K562 (cell line): ENCODE results near the gene PMEPA1. TPM values are rescaled to one million over a fixed set of nuclear protein-coding genes. Genes with fewer than 3 reads are reported as not detected.

Experiments
- ATAC-seq: fragments of 200-7000 bp; cut with Tn5 transposase; 3 replicates; pipeline ENCODE4 v1.9.1; 2020; ENCODE audit warnings: moderate library complexity
- BruUV-seq: library from RNA; stranded (reverse); fragments of 400-500 nt; replicated peaks from 2 replicates; lab custom pipeline; 2021; lab: Mats Ljungman, UMichigan
- CTCF ChIA-PET: fragments of 300-600 bp; formaldehyde crosslinking; extraction: SDS; loops from one replicate; lab custom pipeline; 2021; ENCODE audit warnings: low intra/inter-chr PET ratio; lab: Yijun Ruan, JAX
- POLR2A ChIA-PET: fragments of 300-600, 350-650 bp; sonication (Branson Sonifier 250); formaldehyde crosslinking; extraction: SDS; loops from one replicate; lab custom pipeline; 2021; ENCODE audit warnings: antibody characterized with exemption, inconsistent platforms; lab: Yijun Ruan, JAX
- DNase-seq, 4 experiments: peaks; one replicate each; pipeline versions ENCODE4 v3.0.0 to v3.0.0-alpha.2; 2011 to 2018; ENCODE audit warnings: low spot score in 3 of 4, mixed read lengths in 3 of 4; ENCODE audit errors: extremely low read depth in 1 of 4
- FAIRE-seq: peaks from 2 replicates; lab custom pipeline; 2011; peaks lifted over from hg19 to GRCh38; lab: Jason Lieb, UNC
- H2AFZ ChIP-seq: 2 replicates; pipeline ENCODE4 v1.6.0; 2011; ENCODE audit warnings: low read depth, low read length, control low read depth, inconsistent platforms
- H3K27ac ChIP-seq: fragments of 200-600 bp; 3 replicates; pipeline ENCODE4 v1.8.0; 2011; ENCODE audit warnings: low read depth, mild to moderate bottlenecking, control low read depth, inconsistent platforms, low read length, moderate library complexity, mixed read lengths; ENCODE audit errors: extremely low read depth
- H3K27me3 ChIP-seq, 2 experiments: fragments of 300-600 bp in 1 of 2; 2 replicates in 1 of 2; 3 replicates in 1 of 2; pipeline versions ENCODE4 v1.6.0 to v1.8.0; 2011; ENCODE audit warnings: inconsistent platforms in 2 of 2, low read length in 2 of 2, mild to moderate bottlenecking in 1 of 2, mixed read lengths in 1 of 2, moderate library complexity in 1 of 2; ENCODE audit not compliant: control insufficient read depth in 2 of 2, insufficient read depth in 2 of 2
- H3K36me3 ChIP-seq: fragments of 300-600 bp; 3 replicates; pipeline ENCODE4 v1.8.0; 2011; ENCODE audit warnings: mild to moderate bottlenecking, low read length, inconsistent platforms; ENCODE audit not compliant: control insufficient read depth, insufficient read depth
- H3K4me1 ChIP-seq, 2 experiments: fragments of 200-600 bp in 1 of 2; replicated peaks in 1 of 2; 2 replicates in 1 of 2; 3 replicates in 1 of 2; pipeline versions ENCODE4 v1.5.1 to v1.8.0; 2011; ENCODE audit warnings: inconsistent platforms in 2 of 2, low read length in 2 of 2, mild to moderate bottlenecking in 1 of 2, mixed read lengths in 1 of 2, moderate library complexity in 1 of 2; ENCODE audit not compliant: control insufficient read depth in 2 of 2, insufficient read depth in 2 of 2
- H3K4me2 ChIP-seq: 2 replicates; pipeline ENCODE4 v1.6.1; 2011; ENCODE audit warnings: low read length, control low read depth, inconsistent platforms, mixed read lengths; ENCODE audit not compliant: insufficient read depth
- H3K4me3 ChIP-seq: fragments of 200-600 bp; sonication (generic), shearing (Covaris generic); 2 replicates; pipeline ENCODE4 v1.5.1; 2016; ENCODE audit warnings: control low read depth, inconsistent platforms
- H3K79me2 ChIP-seq: fragments of 200-600 bp; 3 replicates; pipeline ENCODE4 v1.8.0; 2011; ENCODE audit warnings: low read length, inconsistent platforms; ENCODE audit not compliant: control insufficient read depth, insufficient read depth
- H3K9ac ChIP-seq, 2 experiments: 2 replicates each; pipeline versions ENCODE4 v1.6.0 to v1.6.1; 2011; ENCODE audit warnings: low read depth in 2 of 2, low read length in 2 of 2, control low read depth in 1 of 2, inconsistent platforms in 1 of 2, mild to moderate bottlenecking in 1 of 2, mixed read lengths in 1 of 2; ENCODE audit not compliant: insufficient read depth in 1 of 2
- H3K9me1 ChIP-seq: one replicate; pipeline ENCODE4 v1.6.0; 2011; ENCODE audit warnings: inconsistent platforms, mild to moderate bottlenecking, low read length, moderate library complexity; ENCODE audit not compliant: control insufficient read depth, insufficient read depth
- H3K9me3 ChIP-seq: replicated peaks from 2 replicates; pipeline ENCODE4 v1.5.1; 2011; ENCODE audit warnings: low read depth, low read length, inconsistent platforms; ENCODE audit not compliant: control insufficient read depth, insufficient read depth
- H4K20me1 ChIP-seq: replicated peaks from 2 replicates; pipeline ENCODE4 v1.6.1; 2011; ENCODE audit warnings: low read length, inconsistent platforms, mixed read lengths; ENCODE audit not compliant: control insufficient read depth, insufficient read depth
- BRCA1 ChIP-seq, 2 experiments: fragments of 450-650 bp in 1 of 2; sonication (generic) in 1 of 2; formaldehyde crosslinking in 1 of 2; IDR thresholded peaks; 2 replicates each; pipeline versions ENCODE4 v1.5.0 to v1.6.1; 2017 to 2020; ENCODE audit warnings: mild to moderate bottlenecking in 1 of 2, missing genetic modification reagents in 1 of 2
- CREB1 ChIP-seq, 2 experiments: sonication (generic) in 1 of 2; formaldehyde crosslinking in 1 of 2; IDR thresholded peaks; 2 replicates each; pipeline versions ENCODE4 v1.6.1 to v1.8.0; 2012 to 2022; ENCODE audit warnings: inconsistent platforms in 1 of 2, mild to moderate bottlenecking in 1 of 2, missing genetic modification reagents in 1 of 2, moderate library complexity in 1 of 2
- FIP1L1 ChIP-seq: fragments of 200-400 bp; formaldehyde crosslinking; IDR thresholded peaks from 2 replicates; pipeline ENCODE4 v1.6.1; 2018; ENCODE audit warnings: mild to moderate bottlenecking, low read depth, low read length; ENCODE audit not compliant: poor library complexity, severe bottlenecking
- SMAD4 ChIP-seq: fragments of 250-450 bp; sonication (Bioruptor Pico); conservative IDR thresholded peaks from 2 replicates; pipeline ENCODE4 v1.8.0; 2021; ENCODE audit warnings: inconsistent platforms, mild to moderate bottlenecking, moderate library complexity
- ZNF140 ChIP-seq: fragments of 250-450 bp; sonication (Bioruptor Pico); IDR thresholded peaks from 2 replicates; pipeline ENCODE4 v1.8.0; 2021; ENCODE audit warnings: moderate library complexity, mild to moderate bottlenecking, inconsistent platforms
- WGBS: fragments of 100-300 bp; shearing (Covaris generic); methylation state at CpG from one replicate; pipeline ENCODE4 v1.1.6; 2016; ENCODE audit warnings: low coverage, mixed read lengths; ENCODE audit not compliant: insufficient coverage; ENCODE audit errors: missing lambda C conversion rate; 5-methylcytosine and 5-hydroxymethylcytosine counted together
- in situ Hi-C: fragments of 300-500 bp; cut with MboI; formaldehyde crosslinking; loops from 4 replicates; pipeline ENCODE4 v1.15.0; 2018; ENCODE audit warnings: inconsistent platforms, mixed read lengths
- intact Hi-C: fragments of 100-400 bp; cut with micrococcal nuclease; formaldehyde crosslinking; loops from 2 replicates; pipeline ENCODE4 v1.14.2; 2022
- polyA plus RNA-seq, 8 experiments: library from polyadenylated mRNA; depleted of rRNA in 4 of 8; stranded (reverse) in 5 of 8; unstranded in 3 of 8; fragments of >200 nt; fragmentation: Nextera tagmentation in 2 of 8; fragmentation: Illumina TruSeq in 1 of 8; extraction: Ambion mirVana in 2 of 8; extraction: Trizol in 1 of 8; gene quantifications; 2 replicates each; pipeline versions ENCODE4 v1.2.1 to v1.2.3, GENCODE V29; 2011 to 2014; ENCODE audit warnings: inconsistent platforms in 1 of 8, missing spikeins in 1 of 8
- total RNA-seq, 7 experiments: library from RNA; depleted of rRNA in 6 of 7; stranded (reverse); fragments of >200 nt in 6 of 7; fragmentation: Illumina TruSeq in 2 of 7; extraction: Trizol in 2 of 7; gene quantifications; 2 replicates each; pipeline versions ENCODE4 v1.2.1 to v1.2.3, GENCODE V29; 2011 to 2021; ENCODE audit warnings: low replicate concordance in 1 of 7
- TF ChIP-seq, protein P1 (sequence below): sonication (generic); formaldehyde crosslinking; IDR thresholded peaks from 2 replicates; pipeline ENCODE4 v1.8.1; 2022; ENCODE audit warnings: missing genetic modification reagents
- TF ChIP-seq, protein P2 (sequence below): fragments of 200-800 bp; sonication (Bioruptor generic); IDR thresholded peaks from 2 replicates; pipeline ENCODE4 v1.6.1; 2017; ENCODE audit warnings: missing genetic modification characterization, missing compliant biosample characterization

Gene PMEPA1
- total and polyA plus RNA-seq, 9 of the 15 experiments (the other 6 are each of a cell fraction or from before 2014, with no cell fraction given), result 0.16 TPM; not detected in 8

DNA sequence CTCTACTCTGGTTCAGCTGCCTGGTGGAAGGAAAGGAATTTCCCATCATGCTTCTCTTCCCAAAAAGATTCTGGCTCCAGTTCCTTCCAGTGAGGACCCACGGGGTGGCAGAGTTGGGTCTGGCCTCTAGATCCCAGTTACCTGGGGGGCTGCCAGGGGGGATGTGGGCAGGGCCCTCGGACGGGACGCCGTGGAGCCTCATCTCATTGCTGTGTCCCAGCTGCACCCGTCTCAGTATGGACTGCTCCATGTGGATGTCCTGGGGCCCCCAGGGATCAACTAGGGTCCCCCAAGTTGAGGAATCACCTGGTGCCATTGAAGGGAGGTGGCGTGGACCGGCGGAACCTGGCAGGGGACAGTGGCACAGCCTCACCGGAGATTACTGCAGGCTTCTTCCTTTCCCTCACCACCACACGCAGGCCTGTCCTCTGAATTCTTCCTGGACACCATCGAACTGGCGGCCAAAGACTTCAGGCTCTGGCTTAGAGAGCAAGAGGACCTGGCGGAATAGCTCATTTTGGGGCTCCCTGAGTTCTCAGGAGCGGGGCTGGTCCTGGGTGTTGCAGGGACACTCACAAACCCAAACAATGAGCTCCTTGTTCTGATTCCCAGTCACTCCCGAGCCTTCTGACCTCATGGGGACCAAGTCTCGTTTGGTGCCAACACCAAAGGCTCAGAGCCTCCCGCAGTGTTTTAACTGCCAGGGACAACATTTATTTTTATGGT is 98.1 kb downstream of the PMEPA1 start:
- H3K4me1 ChIP-seq, result peaks cover 0 to 3% of the 10 kb centered on the region in 2 experiments; a peak in 1 of 5 replicates
- H3K79me2 ChIP-seq, result no peaks in the 10 kb centered on the region
- no peak overlapping the region for H3K4me2 ChIP-seq
- POLR2A ChIA-PET, result no interaction called here
- FAIRE-seq (no peak), ATAC-seq (no peak; the same call in 2 of the 3 replicates), DNase-seq (no peak)
- no TSS peak for BruUV-seq
- H3K9me1 ChIP-seq, result no peaks in the 10 kb centered on the region
- no peak overlapping the region for H3K4me3 ChIP-seq
- intact Hi-C loops (no loop called here), in situ Hi-C loops (loop anchor here (25.0 kb wide), 1 partner anchor 601 kb away; no protein-coding TSS in a partner anchor)
- H4K20me1 ChIP-seq, result peaks cover 8% of the 10 kb centered on the region; the same call in 1 of the 2 replicates
- H3K9me3 ChIP-seq, result no peaks in the 10 kb centered on the region
- H3K36me3 ChIP-seq, result no peaks in the 10 kb centered on the region
- under 1% methylated on average over 11 of the region's 18 CpGs for WGBS
- H3K27ac ChIP-seq, result no peak overlapping the region
- H3K27me3 ChIP-seq, result peaks cover 16 to 63% of the 10 kb centered on the region in 2 experiments; a peak in 4 of 5 replicates
- no peak overlapping the region for H2AFZ ChIP-seq
- CTCF ChIA-PET, result no interaction called here
- H3K9ac ChIP-seq, result no peak overlapping the region
- TF ChIP-seq ZNF140, result no peak
- TF ChIP-seq CREB1 (IDR thresholded peaks at IDR 0.05), result no peak
- TF ChIP-seq CREB1 (CRISPR knock-in tag; IDR thresholded peaks at IDR 0.05), result no peak
- no peak for TF ChIP-seq SMAD4 (CRISPR knock-in tag)
- TF ChIP-seq, protein P1, sequence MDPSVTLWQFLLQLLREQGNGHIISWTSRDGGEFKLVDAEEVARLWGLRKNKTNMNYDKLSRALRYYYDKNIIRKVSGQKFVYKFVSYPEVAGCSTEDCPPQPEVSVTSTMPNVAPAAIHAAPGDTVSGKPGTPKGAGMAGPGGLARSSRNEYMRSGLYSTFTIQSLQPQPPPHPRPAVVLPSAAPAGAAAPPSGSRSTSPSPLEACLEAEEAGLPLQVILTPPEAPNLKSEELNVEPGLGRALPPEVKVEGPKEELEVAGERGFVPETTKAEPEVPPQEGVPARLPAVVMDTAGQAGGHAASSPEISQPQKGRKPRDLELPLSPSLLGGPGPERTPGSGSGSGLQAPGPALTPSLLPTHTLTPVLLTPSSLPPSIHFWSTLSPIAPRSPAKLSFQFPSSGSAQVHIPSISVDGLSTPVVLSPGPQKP, result no peak
- TF ChIP-seq FIP1L1, result no peak
- TF ChIP-seq, protein P2, sequence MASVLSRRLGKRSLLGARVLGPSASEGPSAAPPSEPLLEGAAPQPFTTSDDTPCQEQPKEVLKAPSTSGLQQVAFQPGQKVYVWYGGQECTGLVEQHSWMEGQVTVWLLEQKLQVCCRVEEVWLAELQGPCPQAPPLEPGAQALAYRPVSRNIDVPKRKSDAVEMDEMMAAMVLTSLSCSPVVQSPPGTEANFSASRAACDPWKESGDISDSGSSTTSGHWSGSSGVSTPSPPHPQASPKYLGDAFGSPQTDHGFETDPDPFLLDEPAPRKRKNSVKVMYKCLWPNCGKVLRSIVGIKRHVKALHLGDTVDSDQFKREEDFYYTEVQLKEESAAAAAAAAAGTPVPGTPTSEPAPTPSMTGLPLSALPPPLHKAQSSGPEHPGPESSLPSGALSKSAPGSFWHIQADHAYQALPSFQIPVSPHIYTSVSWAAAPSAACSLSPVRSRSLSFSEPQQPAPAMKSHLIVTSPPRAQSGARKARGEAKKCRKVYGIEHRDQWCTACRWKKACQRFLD (CRISPR knock-in tag), result no peak
- TF ChIP-seq BRCA1 (IDR thresholded peaks at IDR 0.05), result no peak
- no peak for TF ChIP-seq BRCA1 (CRISPR knock-in tag; IDR thresholded peaks at IDR 0.05)
